ENCODE data around the gene MINDY2.
A peak's percentile ranks its signal among the peaks of the same experiment; 100 is the strongest.
"Not testable (repeated sequence)": the region's sequence is repeated elsewhere in the genome, so short reads cannot be mapped to it uniquely, and the experiment has no call there.

MINDY2 gene

DNA sequence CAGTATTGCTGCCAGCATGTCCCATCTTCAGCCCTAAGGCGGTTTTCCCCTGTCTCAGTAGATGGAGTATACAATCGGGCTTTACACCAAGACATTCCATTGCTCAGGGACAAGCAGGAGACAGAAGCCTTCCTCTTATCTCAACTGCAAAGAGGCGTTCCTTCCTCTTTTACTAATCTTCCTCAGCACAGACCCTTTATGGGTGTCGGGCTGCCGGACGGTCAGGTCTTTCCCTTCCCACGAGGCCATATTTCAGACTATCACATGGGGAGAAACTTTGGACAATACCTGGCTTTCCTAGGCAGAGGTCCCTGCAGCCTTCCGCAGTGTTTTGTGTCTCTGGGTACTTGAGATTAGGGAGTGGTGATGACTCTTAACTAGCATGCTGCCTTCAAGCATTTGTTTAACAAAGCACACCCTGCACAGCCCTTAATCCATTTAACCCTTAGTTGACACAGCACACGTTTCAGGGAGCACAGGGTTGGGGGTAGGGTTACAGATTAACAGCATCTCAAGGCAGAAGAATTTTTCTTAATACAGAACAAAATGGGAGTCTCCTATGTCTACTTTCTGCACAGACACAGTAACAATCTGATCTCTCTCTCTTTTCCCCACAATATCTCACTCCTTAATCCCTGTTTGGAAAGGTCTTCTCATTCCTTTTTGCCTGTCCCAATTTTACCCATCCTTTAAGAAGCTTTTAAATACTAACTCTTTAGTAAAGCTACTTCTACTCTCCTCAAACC lies 62.8 kb downstream of the MINDY2 start:
- DNase-seq (ENCODE audit: low read depth) = not testable (repeated sequence)

- no peak for DNase-seq (ENCODE audit: low read depth)
These were observed 68.4 kb downstream of the MINDY2 start for GRCh38 chr15:58839485-58839884.

DNA sequence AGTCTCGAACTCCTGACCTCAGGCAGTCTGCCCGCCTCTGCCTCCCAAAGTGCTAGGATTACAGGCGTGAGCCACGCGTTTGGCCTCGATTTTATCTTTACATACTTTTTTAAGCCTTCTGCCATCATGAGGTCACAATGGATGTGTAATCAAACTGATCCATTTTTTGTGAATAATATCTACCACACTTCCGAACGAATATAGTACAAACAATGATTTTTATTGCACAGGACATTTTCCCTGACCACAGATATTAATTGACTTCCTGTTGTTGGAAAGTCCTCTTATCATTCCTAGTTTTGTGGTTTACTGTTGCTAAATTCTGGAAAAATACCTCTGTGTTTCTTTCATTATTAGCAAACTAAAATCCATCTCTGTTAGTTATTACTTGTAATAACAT lies 68.9 kb downstream of the MINDY2 start:
- DNase-seq (ENCODE audit: low read depth) = no peak

- DNase-seq (ENCODE audit: low read depth) = no peak
These were observed 71.8 kb downstream of the MINDY2 start for GRCh38 chr15:58842713-58843396.

- not testable (repeated sequence) for DNase-seq (ENCODE audit: low read depth)
These were observed 80.1 kb downstream of the MINDY2 start for GRCh38 chr15:58851205-58851604.

GRCh38 chr15:58852347-58852746 lies 81.2 kb downstream of the MINDY2 start:
- no peak for DNase-seq (ENCODE audit: low read depth)

GRCh38 chr15:58854593-58854992 lies 83.5 kb downstream of the MINDY2 start:
- DNase-seq (ENCODE audit: low read depth) = no peak

DNA sequence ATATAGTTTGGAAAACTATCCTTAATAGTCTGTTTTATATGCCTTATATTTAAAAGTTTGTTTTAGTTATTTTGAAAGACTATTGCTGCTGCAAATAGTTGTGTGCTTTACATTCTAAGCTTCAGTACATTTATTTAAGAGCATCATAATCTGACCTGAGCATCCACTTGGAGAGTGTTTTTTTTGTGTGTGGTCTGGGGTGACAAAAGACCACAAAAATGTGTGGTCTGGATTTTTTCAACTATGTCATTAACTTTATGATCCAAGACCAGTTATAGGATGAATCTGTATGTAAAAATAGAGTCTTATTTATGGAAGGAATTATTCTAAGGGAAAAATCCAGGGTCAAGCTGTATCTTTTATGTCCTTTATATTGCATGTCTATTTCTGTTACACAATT lies 85.0 kb downstream of the MINDY2 start:
- peak; percentile 26 for DNase-seq (ENCODE audit: low read depth)

DNA sequence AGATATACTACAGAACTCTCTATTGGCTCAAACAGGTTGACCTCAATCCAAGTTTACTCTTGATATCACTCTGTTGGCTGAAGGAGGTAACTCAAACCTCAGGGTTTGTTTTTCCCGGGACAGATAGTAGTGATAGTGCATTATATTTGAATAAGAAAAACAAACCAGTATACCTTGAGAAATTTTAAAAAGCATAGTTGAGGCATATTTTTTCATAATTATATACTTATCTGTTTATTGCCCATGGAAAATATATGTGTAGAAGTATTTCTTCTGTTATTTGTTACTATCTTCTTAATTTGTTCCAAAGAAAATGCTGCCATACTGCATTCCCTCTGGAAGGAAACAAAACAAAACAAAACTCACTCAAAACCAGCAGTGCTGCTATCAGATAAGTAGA lies 85.5 kb downstream of the MINDY2 start:
- DNase-seq (ENCODE audit: low read depth) = not testable (repeated sequence)

DNA sequence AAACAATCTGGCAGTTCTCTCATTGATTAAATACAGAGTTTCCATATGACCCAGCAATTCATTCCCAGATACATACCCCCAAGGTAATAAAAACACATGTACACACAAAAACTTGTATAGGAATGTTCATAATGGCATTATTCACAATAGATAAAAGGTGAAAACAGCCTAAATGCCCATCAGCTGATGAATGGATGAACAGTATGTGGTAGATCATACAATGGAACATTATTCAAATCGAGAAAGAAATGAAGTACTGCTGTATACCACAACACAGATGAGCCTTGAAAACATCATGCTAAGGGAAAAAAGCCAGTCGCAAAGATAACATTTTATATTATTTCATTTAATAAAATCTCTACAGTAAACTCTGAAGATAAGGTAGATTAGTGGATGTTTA lies 91.2 kb downstream of the MINDY2 start:
- DNase-seq (ENCODE audit: low read depth) = no peak

DNA sequence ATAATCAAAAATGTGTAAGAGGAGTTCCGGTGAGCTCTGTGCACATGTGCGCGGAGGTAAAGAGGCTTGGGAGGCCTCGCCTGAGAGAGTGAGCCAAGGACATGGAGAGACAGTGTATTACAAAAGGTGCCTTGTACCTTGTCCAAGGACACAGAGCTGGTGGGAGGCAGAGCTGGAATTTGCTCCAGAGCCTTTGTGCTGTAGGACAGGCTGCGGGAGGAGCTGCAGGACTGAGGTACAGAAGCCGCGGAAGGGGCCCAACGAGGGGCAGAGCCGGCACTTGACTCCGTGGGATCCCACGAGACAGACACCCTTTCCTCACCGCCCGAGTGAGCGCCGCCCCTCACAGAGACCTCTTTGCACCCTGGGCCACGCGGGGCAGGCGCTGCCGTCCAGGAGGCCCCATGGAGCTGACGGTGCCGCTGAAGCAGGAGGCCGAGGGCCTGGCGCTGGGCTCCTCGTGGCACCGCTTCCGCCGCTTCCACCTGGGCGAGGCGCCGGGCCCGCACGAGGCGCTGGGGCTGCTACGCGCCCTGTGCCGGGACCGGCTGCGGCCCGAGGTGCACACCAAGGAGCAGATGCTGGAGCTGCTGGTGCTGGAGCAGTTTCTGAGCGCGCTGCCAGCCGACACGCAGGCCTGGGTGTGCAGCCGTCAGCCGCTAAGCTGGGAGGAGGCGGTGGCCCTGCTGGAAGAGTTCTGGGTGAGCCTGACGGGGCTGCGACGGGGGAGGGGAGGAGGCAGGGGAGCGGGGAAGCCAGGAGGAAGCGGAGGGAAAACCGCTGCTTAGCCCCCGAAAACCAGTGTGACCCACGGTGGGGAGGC lies 93.7 kb downstream of the MINDY2 start:
- no peak for DNase-seq (ENCODE audit: low read depth)

DNA sequence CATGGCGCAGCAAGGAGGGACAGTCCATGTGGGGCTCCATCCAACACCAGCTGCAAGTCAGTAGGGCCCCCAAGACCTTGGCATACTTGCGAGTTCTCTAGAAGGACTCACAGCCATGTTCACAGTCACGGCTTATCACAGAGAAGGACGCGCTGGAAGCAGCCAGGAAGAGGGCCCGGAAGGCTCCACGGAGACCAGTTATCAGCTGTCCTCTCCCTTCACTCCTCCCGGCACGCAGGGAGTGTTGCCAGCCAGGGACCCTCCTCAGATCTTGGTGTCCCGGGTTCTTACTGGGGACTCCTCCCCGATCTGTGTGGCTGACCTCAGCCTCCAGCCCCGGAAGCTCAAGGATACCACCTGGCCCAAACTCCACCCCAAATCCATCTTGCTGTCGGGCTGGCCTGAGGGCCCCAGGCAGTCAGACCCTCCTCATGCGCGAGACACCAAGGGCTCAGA lies 94.4 kb downstream of the MINDY2 start:
- no peak for DNase-seq (ENCODE audit: low read depth)

- DNase-seq (ENCODE audit: low read depth) = no peak
These were observed 96.8 kb downstream of the MINDY2 start for GRCh38 chr15:58867926-58868325.

- DNase-seq (ENCODE audit: low read depth) = peak; percentile 20
These were observed 99.3 kb downstream of the MINDY2 start for GRCh38 chr15:58870451-58870850.

- DNase-seq (ENCODE audit: low read depth) = peak; percentile 68
These were observed 102.2 kb downstream of the MINDY2 start for GRCh38 chr15:58873267-58873666.

GRCh38 chr15:58875343-58875742 lies 104.2 kb downstream of the MINDY2 start:
- no peak for DNase-seq (ENCODE audit: low read depth)

GRCh38 chr15:58876306-58877106 lies 105.4 kb downstream of the MINDY2 start:
- no peak for DNase-seq (ENCODE audit: low read depth)

DNA sequence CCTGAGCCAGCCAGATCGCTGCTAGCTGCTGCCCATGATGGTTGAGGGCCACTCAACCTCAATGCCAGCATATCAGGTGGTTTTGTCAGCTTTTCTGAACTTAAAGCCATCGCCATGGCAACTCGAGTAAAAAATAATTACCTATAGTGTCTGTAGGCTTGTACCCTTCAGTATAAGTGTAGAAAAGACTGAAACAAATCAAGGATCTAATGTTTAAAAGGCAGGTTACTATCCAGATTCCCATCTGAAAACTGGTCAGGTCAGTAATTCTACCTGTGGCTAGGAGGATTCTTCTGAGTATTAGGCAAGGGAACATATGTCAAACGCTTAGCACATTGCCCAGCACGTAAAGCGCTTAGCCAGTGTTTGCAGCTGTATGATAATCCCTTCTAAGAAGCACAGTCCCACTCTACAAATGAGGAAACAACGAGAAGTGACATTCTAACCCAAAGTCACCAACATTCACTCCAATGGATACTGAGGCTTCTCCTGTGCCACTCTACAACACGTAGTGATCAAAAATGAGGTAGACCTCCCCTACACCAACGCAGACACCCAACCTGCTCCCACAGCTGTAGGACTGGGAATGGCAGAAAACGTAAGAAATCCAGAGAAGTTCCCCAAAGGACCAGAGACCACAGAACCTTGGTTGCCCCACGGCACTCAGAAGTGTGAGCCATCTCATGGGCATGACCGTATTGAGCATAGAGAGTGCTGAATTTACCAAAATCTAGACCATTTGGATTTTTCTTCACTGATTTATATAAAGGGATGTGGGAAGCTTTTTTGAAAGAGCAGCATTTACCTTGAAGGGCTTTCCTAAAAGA lies 107.1 kb downstream of the MINDY2 start:
- no peak for DNase-seq (ENCODE audit: low read depth)

- no peak for DNase-seq (ENCODE audit: low read depth)
These were observed 109.2 kb downstream of the MINDY2 start for GRCh38 chr15:58880320-58880719.

DNA sequence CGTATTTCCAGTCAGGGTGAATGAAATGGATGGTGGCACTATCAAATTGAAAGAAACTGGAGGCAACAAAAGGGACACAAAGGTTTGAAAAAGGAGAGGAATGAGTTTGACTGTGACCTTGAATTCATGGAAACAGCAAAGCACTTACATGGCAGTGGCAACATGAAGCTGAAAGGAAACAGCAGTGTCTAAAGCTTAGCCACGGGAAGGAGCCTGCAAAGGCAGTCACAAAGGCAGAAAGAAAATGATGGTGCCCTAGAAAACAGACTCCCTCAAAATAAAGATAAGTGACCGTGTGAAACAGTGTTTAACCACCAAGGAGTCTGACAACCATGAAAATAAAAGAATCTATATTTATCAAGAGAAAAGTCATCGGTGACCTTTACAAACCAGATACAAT lies 111.1 kb downstream of the MINDY2 start:
- no peak for DNase-seq (ENCODE audit: low read depth)

DNA sequence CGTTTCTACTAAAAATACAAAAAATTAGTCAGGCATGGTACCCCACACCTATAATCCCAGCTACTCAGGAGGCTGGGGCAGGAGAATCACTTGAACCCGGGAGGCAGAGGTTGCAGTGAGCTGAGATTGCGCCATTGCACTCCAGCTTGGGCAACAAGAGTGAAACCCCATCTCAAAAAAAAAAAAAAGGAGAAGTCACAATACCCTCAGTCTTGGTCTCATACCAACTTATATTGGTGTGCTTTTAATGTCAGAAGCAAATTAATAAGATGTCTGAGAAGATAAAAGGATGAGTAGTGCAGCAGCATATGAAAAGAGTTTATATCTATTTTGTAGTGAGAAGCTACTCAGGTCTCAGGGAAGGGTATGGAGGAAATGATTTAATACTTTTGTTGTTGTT lies 112.8 kb downstream of the MINDY2 start:
- not testable (repeated sequence) for DNase-seq (ENCODE audit: low read depth)

Measured in HS-5 (cell line).